ENCODE results near the gene TMEM62.
"Not testable (repeated sequence)": the region's sequence is repeated elsewhere in the genome, so short reads cannot be mapped to it uniquely, and the experiment has no call there.

The TMEM62 gene

DNA sequence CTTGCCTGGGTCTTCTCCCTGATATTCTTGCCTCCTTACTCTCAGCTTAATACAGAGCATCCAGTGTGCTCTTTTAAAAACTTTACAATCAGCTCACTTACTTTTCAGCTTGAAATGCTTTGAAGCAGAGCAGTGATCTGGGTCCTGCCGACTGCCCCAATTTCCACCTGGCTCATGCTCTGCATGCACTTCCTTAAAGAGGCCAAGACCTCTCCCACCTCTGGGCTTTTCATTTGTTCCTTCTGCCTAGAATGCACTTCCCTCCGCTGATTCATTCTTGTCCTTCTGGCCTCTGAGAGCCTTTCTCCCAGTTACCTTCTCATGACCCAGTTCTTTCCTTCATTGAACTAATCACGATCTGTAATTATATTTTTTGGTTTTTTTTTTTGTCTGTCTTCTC, 49.9 kb downstream of the TMEM62 start:
- no peak for DNase-seq (ENCODE audit: low read depth)

DNA sequence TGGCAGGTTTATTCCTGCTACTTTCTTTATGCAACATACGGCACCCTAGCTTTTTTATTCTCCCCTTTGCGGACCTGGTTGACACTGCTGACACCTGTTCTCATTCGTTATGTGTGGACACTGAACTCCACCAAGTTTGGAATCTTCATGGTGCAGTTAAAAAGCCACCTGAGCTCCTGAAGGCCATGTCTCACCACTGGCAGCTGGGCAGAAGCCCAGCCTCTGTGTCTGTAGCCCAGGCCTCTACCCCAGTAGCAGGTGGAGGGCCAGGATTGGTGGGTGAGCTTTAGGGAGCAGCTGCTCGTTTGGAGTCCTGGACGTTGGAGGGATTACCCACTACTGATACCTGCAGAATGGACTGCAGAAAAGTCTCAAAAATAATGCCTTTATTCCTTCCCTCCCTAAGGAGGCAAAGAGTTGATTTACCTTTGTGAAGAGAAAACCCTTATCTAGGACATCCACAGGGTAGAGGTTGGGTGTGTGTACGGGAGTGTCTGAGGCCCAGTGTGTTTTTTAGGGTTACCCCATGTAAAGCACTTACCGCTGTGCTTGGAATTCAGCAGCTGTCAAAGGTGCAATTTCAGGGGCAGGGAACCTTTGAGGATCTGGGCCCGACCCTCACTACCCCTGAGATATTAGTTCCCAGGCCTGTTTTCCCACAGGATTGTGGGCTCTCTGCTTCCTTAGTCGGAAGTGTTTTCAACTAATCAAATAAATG, 51.2 kb downstream of the TMEM62 start:
- DNase-seq (ENCODE audit: low read depth): no peak

DNA sequence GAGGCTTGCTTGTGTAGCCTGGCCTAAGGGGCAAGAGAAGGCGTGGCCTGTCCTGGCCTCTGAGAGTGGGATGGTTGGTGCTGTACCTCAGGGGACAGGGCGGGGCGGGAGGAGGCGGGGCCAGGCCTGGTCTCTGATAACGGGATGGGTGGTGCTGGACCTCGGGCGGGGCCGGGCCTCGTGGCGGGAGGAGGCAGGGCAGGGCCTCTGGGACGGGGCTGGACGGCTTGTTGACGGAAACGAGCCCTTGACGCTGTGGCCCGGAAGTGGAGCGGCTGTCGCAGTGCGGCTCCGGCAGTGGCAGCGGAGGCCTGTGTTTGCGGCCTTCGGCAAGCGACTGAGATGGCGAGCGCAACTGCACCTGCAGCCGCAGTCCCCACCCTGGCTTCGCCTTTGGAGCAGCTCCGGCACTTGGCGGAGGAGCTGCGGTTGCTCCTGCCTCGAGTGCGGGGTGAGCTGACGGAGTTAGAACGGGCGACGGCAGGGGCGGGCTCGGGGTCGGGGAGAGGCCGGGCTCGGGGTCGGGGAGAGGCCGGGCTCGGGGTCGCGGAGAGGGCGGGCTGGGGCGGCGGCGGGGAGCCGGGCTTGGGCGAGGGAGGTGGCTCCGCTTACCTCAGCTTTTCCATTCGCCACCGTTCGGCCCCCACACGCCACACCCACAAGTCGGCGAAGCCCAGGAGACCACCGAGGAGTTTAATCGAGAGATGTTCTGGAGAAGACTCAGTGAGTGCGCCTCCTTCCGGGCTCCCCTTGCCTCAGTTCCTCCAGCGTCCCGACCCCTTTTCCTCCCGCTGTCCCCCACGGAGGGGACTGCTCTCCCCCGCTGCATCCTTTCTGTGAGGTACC, 52.0 kb downstream of the TMEM62 start, which contains the start of gene CCNDBP1:
Gene CCNDBP1, plus strand, starts transcription at position 247 of the 846 bp plus-strand sequence. Its CDS starts 96 bp downstream, at position 343.
- peak; percentile 76 for DNase-seq (ENCODE audit: low read depth)

DNA sequence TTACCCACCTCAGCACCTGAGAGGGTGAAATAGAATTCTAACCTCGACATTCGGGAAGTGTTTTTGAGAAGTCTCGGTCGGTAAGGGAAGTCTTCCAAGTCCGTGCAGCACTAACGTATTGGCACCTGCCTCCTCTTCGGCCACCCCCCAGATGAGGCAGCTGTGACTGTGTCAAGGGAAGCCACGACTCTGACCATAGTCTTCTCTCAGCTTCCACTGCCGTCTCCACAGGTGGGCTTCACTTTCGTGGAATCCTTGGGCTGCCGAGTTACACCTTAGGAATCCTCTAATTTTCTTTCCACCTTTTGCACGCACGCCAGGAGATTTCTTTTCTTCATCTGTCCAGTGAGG, 52.6 kb downstream of the TMEM62 start:
- no peak for DNase-seq (ENCODE audit: low read depth)

DNA sequence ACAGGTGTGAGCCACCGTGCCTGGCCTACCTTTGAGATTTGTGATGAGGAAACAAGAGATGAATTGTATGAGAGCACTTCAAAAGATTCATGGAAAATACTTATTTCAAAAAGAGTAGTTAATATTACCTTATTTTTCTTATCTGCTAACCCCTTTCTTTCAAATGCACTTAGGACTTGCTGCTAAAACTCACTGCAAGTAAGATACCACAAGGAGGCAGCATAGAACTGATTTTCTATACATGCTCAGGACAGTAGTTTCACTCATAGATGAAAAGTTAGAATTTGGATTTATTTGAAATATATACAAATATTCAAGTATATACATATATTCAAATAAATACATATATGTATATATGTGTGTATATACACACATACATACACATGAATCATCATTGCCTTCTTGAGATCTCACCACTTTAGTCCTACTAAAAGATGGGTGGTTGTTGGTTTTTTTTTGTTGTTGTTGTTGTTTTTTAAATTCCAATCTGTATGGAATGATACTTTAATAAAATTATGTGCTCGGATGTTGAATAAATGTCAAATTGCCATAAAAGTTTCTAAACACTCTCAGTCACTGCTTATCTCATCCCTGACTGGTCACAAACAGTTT, 54.3 kb downstream of the TMEM62 start:
- no peak for DNase-seq (ENCODE audit: low read depth)

DNA sequence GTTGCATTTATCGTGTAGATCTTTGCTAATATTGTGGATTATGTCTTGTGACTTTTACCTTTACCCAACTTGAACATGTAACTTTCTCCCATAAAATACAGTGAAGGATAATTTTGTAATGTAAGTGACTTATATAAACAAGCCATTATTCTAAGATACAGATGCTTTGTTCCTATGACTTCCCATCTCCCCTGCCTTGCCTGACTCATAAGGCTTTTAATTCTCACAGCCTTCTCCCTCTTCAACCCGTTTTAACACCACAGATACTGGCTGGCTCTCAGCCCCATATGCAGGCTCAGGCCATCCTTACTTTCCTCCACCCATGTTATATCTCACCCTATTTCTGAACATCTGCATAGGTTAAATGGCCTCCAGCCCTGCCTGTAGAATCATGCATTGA, 55.9 kb downstream of the TMEM62 start:
- DNase-seq (ENCODE audit: low read depth): no peak

DNA sequence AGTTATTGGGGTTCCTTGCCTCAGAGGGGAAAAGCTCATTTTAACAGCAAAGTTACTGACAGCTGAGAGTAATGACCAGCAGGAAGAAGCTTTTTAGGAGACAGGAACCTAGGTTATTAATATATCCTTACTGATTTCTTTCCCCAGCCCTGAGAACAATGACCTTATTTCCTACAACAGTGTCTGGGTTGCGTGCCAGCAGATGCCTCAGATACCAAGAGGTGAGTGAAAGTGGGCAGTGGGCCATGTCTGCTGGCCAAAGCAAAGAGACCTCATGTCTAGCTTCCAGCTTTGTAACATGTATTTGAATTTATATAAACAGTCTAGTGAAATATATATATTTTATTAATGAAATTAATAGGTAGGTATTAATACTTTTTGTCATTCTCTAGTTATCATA, 56.8 kb downstream of the TMEM62 start:
- DNase-seq (ENCODE audit: low read depth): no peak

DNA sequence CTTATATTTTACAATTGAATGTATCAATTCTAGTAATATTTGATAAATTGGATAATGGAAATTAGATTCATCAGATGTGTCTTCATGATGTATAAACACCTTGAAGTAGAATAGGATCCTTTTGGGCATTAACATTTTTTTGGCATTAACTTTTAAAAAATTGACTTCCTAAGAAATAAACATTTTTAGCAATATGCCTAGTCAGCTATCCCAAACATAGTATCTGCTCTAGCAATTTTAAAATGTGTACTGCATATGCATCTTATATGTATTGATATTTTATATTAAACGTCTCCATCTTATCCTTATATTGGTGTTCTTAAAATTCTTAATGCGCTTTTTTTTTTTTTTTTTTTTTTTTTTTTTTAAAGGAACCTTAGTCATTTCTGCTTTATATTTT, 60.3 kb downstream of the TMEM62 start:
- DNase-seq (ENCODE audit: low read depth): no peak

DNA sequence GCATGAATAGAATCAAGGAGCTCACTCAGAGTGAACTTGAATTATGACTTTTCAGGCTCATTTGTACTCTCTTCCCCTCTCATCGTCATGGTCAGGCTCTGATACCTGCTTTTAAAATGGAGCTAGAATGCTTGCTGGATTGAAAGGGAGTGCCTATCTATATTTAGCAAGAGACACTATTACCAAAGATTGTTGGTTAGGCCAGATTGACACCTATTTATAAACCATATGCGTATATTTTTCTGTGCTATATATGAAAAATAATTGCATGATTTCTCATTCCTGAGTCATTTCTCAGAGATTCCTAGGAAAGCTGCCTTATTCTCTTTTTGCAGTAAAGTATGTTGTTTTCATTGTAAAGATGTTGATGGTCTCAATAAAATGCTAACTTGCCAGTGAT, 61.4 kb downstream of the TMEM62 start:
- no peak for DNase-seq (ENCODE audit: low read depth)

DNA sequence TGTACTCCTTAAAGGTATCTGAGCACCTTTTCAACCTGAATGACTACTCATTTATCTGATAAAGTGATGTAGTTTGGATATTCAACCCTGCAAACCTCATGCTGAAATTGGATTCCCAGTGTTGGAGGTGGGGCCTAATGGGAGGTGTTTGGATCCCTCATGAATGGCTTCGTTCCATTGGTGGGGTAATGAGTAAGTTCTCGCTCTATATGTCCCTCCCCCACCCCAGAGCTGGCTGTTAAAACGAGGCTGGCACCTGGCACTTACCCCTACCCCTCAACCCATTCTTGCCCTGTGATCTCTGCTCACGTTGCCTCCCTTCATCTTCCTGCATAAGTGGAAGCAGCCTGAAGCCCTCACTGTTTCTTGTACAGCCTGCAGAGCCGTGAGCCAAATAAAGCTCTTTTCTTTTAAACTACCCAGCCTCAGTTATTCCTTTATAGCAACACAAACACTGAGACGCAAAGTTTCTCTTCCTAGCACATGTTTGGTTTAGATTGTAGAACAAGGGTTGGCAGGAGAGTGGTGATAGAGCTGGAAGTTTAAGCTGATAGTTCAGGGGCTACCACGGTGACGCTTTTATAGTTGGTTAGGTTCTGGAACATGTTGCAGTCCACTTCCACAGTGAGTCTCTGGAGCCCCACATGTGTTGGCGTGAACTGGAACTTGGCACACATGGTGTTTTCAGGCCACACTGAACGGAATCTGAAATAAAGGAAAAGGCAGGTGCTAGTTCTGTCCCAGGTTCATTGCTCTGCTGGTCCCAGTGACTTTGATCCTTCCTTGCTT, 63.6 kb downstream of the TMEM62 start:
- no peak for DNase-seq (ENCODE audit: low read depth)

DNA sequence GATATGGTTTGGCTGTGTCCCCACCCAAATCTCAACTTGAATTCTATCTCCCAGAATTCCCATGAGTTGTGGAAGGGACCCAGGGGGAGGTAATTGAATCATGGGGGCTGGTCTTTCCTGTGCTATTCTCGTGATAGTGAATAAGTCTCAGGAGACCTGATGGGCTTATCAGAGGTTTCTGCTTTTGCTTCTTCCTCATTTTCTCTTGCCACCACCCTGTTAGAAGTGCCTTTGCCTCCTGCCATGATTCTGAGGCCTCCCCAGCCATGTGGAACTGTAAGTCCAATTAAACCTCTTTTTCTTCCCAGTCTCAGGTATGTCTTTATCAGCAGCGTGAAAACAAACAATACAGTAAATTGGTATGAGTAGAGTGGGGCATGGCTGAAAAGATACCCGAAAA, 64.4 kb downstream of the TMEM62 start:
- DNase-seq (ENCODE audit: low read depth): not testable (repeated sequence)

DNA sequence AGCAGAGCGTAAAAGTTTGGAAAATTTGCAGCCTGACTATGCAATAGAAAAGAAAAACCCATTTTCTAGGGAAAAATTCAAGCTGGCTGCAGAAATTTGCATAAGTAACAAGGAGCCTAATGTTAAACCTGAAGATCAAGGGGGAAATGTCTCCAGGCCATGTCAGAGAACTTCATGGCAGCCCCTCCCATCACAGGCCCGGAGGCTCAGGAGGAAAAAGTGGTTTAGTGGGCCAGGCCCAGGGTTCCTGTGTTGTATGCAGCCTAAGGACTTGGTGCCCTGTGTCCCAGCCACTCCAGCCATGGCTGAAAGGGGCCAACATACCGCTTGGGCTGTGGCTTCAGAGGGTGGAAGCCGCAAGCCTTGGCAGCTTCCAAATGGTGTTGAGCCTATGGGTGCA, 65.2 kb downstream of the TMEM62 start:
- DNase-seq (ENCODE audit: low read depth): not testable (repeated sequence)

DNA sequence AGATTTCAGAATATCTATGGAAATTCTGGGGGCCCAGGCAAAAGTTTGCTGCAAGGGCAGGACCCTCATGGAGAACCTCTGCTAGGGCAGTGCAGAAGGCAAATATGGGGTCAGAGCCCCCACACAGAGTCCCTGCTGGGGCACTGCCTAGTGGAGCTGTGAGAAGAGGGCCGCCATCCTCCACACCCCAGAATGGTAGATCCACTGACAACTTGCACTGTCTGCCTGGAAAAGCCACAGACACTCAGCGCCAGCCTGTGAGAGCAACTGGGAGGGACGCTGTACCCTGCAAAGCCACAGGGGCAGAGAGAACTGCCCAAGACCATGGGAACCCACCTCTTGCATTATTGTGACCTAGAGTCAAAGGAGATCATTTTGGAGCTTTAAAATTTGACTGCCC, 65.6 kb downstream of the TMEM62 start:
- no peak for DNase-seq (ENCODE audit: low read depth)

DNA sequence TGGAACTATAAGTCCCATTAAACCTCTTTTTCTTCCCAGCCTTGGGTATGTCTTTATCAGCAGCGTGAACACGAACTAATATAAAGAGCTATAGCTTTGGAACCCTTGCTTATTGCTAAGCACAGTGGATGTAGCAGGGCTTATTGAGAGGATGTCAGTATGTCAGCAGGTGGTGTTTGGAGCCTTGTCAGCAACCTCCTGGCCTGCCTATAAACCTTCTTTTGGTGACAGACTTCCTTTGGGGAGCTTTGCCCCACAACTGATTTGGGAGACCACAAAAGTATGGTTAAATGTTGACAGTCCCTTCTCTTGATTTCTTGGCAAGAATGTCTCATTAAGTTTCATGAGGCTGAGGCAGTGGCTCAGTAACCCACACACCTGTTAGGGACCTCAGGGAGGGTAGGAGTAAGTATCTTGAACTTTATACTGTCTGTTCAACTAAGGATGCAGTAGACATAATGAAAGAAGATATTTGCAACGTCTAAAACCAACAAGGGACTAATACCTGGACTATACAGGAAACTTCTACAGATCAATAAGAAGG, 66.6 kb downstream of the TMEM62 start:
- DNase-seq (ENCODE audit: low read depth): no peak

DNA sequence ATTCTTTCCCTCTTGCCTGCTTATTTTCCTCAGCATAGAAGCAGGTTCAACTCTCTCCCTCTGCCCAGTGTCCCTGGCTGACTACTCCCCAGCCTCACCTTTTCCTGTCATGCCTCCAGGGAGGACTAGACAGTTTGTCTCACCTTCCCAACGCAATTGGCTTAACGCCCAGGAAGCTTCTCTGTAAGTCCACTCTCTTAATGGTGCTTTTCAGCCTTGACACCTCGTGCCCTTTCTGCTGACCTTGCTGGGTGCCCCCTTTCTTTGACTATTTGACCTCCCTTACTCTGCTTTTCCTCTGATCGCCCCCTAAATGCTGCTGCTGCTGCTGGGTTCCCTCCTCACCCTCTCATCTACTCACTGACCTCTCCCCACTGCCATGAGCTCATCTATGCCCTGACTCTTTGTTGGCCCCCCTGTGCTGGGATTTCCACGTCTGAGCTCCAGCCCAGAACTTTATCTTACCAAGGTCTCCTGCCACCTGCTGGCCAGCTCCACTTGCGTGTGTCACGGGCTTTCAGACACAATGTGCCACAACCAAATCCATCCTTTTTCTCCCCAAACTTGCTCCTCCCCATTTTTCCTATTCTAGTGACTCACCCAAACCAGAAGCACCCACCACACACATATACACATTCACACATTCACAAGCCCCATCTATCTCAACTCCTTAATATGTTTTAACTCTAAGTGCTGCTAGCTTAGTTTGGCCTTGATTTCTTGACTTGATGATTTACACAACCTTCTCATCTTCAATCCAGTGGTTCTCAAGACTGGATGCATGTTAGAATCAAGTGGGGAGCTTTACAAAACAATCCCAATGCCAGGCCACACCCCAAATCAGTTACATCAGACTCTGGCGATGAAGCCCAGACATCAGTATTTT, 70.9 kb downstream of the TMEM62 start:
- DNase-seq (ENCODE audit: low read depth): peak; percentile 27

DNA sequence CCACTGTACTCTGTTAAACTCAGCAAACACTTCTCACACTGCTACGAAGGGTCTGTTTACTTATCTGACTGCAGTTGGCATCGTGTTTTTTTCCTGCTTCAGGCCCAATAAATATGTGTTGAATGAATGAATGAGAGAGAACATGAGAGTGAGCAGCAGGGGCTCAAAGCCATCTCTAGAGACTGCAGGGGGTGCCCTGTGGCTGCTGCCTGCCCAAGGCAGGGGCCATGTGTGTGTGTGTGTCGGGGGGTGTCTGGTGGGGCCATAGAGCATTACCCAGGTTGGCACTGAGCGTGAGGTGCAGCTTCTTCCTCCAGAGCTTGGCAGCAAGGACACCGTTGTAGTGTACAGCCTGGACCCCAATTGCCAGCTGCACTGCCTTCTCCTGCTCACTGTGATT, 72.7 kb downstream of the TMEM62 start:
- DNase-seq (ENCODE audit: low read depth): no peak

DNA sequence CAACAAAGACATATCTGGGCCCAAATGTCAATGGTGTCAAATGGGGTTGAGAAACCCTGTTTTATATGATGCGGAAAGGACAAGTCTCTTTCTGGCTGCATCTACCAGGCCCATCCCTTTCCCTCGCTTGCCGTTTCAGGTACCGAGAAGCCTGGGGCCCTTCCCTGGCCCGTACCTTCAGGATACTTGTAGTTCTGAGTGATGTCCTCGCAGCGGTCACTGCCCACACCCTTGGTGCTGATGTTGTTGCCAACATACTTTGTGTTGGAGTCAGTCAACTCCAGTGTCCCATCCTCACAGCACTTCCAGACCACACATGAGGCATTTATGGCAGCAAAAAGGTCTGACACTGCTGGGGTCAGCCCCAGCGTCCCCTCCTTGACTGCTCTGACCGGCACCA, 73.6 kb downstream of the TMEM62 start:
- no peak for DNase-seq (ENCODE audit: low read depth)

DNA sequence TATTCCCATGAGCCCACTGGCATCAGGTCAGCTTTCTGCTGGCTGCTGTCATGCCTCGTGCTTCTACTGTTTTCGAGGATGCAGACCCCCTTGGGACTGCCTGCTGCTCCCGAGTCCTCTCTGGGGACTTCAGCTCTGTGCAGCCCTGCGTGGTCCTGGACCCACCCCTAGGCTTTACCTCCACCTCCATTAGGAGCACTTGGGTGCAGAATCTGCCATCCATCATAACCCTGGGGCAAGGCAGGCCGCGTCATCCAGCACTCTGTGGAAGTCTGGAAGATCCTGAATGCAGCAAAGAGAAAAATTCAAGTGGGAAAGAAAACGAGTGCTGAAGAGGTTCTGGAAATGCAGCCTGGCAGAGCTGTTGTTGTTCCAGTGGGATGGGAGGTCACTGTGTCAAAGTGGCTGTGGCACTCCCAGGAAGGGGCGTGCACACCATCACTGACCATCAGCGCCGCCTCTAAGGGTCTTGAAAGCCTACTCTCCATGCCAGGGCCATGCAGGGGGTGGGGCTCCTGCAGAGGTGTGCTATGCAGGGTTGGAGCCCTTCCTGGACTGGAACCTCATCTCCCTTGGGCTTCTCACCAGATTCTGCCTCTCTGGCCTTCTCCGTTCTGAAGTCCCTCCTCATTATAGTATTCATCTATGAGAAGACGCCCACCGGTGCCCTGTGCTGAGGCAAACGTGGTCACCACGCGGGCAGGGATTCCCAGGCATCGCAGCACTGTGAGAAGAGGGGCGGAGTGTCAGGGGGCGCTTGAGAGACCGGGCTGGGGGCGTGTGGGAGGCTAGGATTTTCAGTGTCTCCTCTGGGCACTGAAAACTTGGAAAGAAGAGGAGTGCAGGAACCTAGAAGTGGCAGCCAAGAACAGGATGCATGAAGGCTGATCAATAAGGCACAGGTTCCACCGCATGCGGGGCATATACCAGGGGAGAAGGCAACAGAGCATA, 74.9 kb downstream of the TMEM62 start:
- DNase-seq (ENCODE audit: low read depth): no peak

DNA sequence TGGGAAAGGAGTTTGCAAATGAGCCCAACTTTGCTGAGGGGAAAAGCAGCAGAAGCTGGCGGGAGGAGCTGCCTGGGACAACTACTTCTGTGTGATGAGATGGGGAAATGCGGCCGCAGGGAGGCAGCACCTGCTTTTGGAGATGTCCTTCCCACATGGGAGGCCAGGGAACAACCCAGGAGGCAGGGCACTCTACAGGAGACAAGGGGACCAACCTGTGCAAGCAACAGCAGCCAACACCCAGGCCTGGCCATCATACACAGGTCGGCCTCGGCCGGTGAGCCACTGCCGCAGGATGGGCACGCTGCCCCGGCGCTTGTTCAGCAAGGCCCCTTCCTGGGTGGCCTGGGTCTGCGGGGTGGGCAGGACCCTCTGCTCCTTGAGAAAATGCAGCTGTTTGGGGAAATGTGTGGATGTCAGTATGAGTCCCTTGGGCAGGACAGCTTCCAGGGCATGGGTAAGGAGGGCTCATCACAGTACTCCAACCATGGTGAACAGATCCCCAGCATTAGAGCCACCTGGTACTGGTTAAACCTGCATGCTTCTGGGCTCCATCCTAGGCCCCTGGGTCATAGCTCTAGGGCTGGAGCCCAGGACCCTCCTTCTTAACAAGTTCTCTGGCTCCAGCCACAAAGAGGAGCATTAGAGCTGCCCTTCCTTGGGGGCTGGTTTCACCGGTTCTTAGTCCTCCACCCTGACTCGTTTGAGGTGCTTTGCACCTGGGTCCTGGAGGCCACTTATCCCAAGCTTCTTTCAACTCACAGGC, 75.9 kb downstream of the TMEM62 start:
- DNase-seq (ENCODE audit: low read depth): no peak
